Measurements from ENCODE around the gene DGCR8. TPM values are rescaled to one million over a fixed set of nuclear protein-coding genes. Genes with fewer than 3 reads are reported as not detected.

The DGCR8 gene
- total RNA-seq, 6 experiments from 2014 or later: 11.4 to 27.2 (median 16.1) TPM

GRCh38 chr22:20087319-20088262 lies 7.5 kb downstream of the DGCR8 start:
- Histone ChIP-seq H3K4me1 (peaks cover 0 to 37% (median 22%) of the 10 kb centered on the region in 4 donors), H3K4me3 (no peak overlapping the region), H3K36me3 (peaks cover 9 to 68% (median 39%) of the 10 kb centered on the region in 4 donors), H3K27me3 (no peaks in the 10 kb centered on the region), H3K9me3 (no peaks in the 10 kb centered on the region), H3K27ac (no peak overlapping the region)
- WGBS (ENCODE audit: insufficient coverage, low coverage, low lambda C conversion rate, missing lambda C conversion rate): 78% methylated on average over 8 of the region's 14 CpGs
- intact Hi-C loops (cut with DNase I): no loop called here
- TF ChIP-seq CTCF (IDR thresholded peaks at IDR 0.05) (no peak), POLR2A (IDR thresholded peaks at IDR 0.05) (no peak)
- ATAC-seq (no peak), DNase-seq (no peak)

GRCh38 chr22:20088263-20088648 lies 8.2 kb downstream of the DGCR8 start:
- Histone ChIP-seq H3K4me3 (no peak overlapping the region), H3K9me3 (no peaks in the 10 kb centered on the region), H3K36me3 (peaks cover 9 to 71% (median 39%) of the 10 kb centered on the region in 4 donors), H3K4me1 (peaks cover 0 to 37% (median 21%) of the 10 kb centered on the region in 4 donors), H3K27me3 (no peaks in the 10 kb centered on the region), H3K27ac (no peak overlapping the region)
- intact Hi-C loops (cut with DNase I): no loop called here
- TF ChIP-seq POLR2A (IDR thresholded peaks at IDR 0.05) (no peak), CTCF (IDR thresholded peaks at IDR 0.05) (no peak)
- no peak for DNase-seq
- ATAC-seq: no peak
- WGBS (ENCODE audit: insufficient coverage, low coverage, low lambda C conversion rate, missing lambda C conversion rate): 63% methylated on average over 6 of the region's 8 CpGs

- intact Hi-C loops (cut with DNase I): no loop called here
- peaks cover 9 to 71% (median 39%) of the 10 kb centered on the region in 4 donors for H3K36me3 ChIP-seq
- H3K27ac ChIP-seq: no peak overlapping the region
- H3K27me3 ChIP-seq: no peaks in the 10 kb centered on the region
- no peak for TF ChIP-seq POLR2A (IDR thresholded peaks at IDR 0.05)
- no peak for TF ChIP-seq CTCF (IDR thresholded peaks at IDR 0.05)
- peaks cover 0 to 33% (median 17%) of the 10 kb centered on the region in 4 donors for H3K4me1 ChIP-seq
- no peak for ATAC-seq
- 80% methylated on average over 2 of the region's 17 CpGs for WGBS (ENCODE audit: insufficient coverage, low coverage, low lambda C conversion rate, missing lambda C conversion rate)
- no peaks in the 10 kb centered on the region for H3K9me3 ChIP-seq
- no peak for DNase-seq
- H3K4me3 ChIP-seq: no peak overlapping the region
Measured at GRCh38 chr22:20089226-20089976, 9.4 kb downstream of the DGCR8 start.

- H3K27ac ChIP-seq: no peak overlapping the region
- 94% methylated on average over 6 of the region's 11 CpGs for WGBS (ENCODE audit: insufficient coverage, low coverage, low lambda C conversion rate, missing lambda C conversion rate)
- no peak for TF ChIP-seq POLR2A (IDR thresholded peaks at IDR 0.05)
- TF ChIP-seq CTCF (IDR thresholded peaks at IDR 0.05): no peak
- intact Hi-C loops (cut with DNase I): loop anchor here in 1 of 2 donors (10.0 kb wide), 1 partner anchor 125 kb away; no protein-coding TSS in a partner anchor
- peaks cover 9 to 78% (median 39%) of the 10 kb centered on the region in 4 donors for H3K36me3 ChIP-seq
- H3K4me3 ChIP-seq: no peak overlapping the region
- ATAC-seq (no peak), DNase-seq (no peak)
- peaks cover 0 to 31% (median 15%) of the 10 kb centered on the region in 4 donors for H3K4me1 ChIP-seq
- H3K9me3 ChIP-seq: no peaks in the 10 kb centered on the region
- no peaks in the 10 kb centered on the region for H3K27me3 ChIP-seq
Measured at GRCh38 chr22:20089977-20090729, 10.1 kb downstream of the DGCR8 start.

Measured in right lobe of liver (tissue), 6 donors.